ENCODE data around the gene CCDC126. TPM values are rescaled to one million over a fixed set of nuclear protein-coding genes. Genes with fewer than 3 reads are reported as not detected.

CCDC126 gene
- polyA plus RNA-seq, 3 donors, result 3.5 to 20.1 (median 17.4) TPM

DNA sequence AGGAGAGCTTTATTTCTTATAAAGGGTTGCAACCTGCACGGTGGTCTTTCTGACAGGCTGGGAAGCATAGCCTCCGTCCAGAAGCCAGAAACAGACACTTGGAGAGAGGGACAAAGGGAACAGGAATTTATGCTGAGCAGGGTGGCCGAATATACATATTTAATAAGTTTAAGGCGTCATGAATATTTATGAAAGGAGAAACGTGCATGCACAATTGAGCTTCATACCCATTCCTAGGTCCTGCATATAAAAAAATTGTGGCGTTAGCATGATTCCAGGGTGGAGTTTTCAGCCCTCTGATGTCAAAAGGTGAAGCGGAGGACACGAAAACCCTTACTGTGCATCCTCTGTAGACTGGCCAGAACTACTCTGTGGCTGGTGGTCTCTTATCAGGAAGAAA is 10.7 kb downstream of the CCDC126 start:
- TF ChIP-seq, protein P1, sequence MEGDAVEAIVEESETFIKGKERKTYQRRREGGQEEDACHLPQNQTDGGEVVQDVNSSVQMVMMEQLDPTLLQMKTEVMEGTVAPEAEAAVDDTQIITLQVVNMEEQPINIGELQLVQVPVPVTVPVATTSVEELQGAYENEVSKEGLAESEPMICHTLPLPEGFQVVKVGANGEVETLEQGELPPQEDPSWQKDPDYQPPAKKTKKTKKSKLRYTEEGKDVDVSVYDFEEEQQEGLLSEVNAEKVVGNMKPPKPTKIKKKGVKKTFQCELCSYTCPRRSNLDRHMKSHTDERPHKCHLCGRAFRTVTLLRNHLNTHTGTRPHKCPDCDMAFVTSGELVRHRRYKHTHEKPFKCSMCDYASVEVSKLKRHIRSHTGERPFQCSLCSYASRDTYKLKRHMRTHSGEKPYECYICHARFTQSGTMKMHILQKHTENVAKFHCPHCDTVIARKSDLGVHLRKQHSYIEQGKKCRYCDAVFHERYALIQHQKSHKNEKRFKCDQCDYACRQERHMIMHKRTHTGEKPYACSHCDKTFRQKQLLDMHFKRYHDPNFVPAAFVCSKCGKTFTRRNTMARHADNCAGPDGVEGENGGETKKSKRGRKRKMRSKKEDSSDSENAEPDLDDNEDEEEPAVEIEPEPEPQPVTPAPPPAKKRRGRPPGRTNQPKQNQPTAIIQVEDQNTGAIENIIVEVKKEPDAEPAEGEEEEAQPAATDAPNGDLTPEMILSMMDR (IDR thresholded peaks at IDR 0.05), result no peak
- no peak overlapping the region for H3K27ac ChIP-seq (ENCODE audit: low read depth in 1 of 2, low read length in 2 of 2)
- Mint-ChIP-seq H3K27ac (peak overlapping the region in 1 of 7 donors; percentile 43), H3K4me1 (peaks cover 12% of the 10 kb centered on the region), H3K9me3 (peaks cover 0 to 12% (median 8%) of the 10 kb centered on the region in 7 donors), H3K4me3 (no peak overlapping the region), H3K36me3 (peaks cover 34 to 35% of the 10 kb centered on the region in 2 donors), H3K27me3 (ENCODE audit: low read depth in 3 of 3) (peaks cover 0 to 2% (median 0%) of the 10 kb centered on the region in 3 donors)
- intact Hi-C loops (cut with micrococcal nuclease), result loop anchor here in 1 of 2 donors (10.0 kb wide), 1 partner anchor 77 kb away; the partner anchor contains the start of gene FAM221A
- peaks cover 0 to 6% of the 10 kb centered on the region in 2 donors for H3K4me1 ChIP-seq (ENCODE audit: control insufficient read depth in 1 of 2, insufficient read depth in 2 of 2, low read length in 2 of 2)
- WGBS (ENCODE audit: insufficient coverage), result 100% methylated on average over 5 of the region's 8 CpGs
- no peaks in the 10 kb centered on the region for H3K79me2 ChIP-seq (ENCODE audit: insufficient read depth, low read length)
- no peak overlapping the region for H3K4me3 ChIP-seq (replicated peaks in 1 of 3; ENCODE audit: low read depth in 2 of 3, low read length in 3 of 3)
- no peak overlapping the region for H3K4me2 ChIP-seq (replicated peaks; ENCODE audit: extremely low read depth, low read length, poor library complexity, severe bottlenecking)
- H2AFZ ChIP-seq (ENCODE audit: insufficient read depth, low read depth, low read length, poor library complexity, severe bottlenecking), result no peak overlapping the region
- peaks cover 9% of the 10 kb centered on the region for H4K20me1 ChIP-seq (ENCODE audit: insufficient read depth, low read length)
- no peak for DNase-seq
- no peak overlapping the region for H3K9ac ChIP-seq (ENCODE audit: insufficient read depth, low read length, poor library complexity, severe bottlenecking)
- H3K9me3 ChIP-seq (replicated peaks in 1 of 2; ENCODE audit: control insufficient read depth in 1 of 2, insufficient read depth in 1 of 2, low read length in 2 of 2), result peaks cover 0 to 9% of the 10 kb centered on the region in 2 donors
- H3K27me3 ChIP-seq (ENCODE audit: control insufficient read depth in 2 of 2, insufficient read depth in 2 of 2, low read length in 2 of 2), result no peaks in the 10 kb centered on the region
- peaks cover 15 to 19% of the 10 kb centered on the region in 2 donors for H3K36me3 ChIP-seq (replicated peaks in 1 of 2; ENCODE audit: control insufficient read depth in 1 of 2, insufficient read depth in 2 of 2, low read length in 2 of 2)

DNA sequence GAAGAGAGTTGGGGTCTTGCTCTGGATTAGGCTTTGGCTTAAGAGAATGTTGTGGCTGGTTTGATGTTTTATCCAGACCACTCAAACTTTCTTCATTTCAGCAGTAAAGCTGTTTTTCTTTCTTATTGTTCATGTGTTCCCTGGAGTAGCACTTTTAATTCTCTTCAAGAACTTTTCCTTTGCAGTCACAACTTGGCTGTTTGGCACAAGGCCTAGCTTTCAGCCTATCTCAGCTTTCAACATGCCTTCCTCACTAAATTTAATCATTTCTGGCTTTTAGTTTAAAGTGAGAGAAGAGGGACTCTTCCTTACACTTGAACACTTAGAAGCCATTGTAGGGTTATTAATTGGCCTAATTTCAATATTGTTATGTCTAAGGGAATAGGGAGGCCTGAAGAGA is 18.1 kb downstream of the CCDC126 start:
- Histone ChIP-seq H3K4me1 (ENCODE audit: control insufficient read depth in 1 of 2, insufficient read depth in 2 of 2, low read length in 2 of 2) (no peaks in the 10 kb centered on the region), H3K4me2 (replicated peaks; ENCODE audit: extremely low read depth, low read length, poor library complexity, severe bottlenecking) (no peak overlapping the region), H3K9ac (ENCODE audit: insufficient read depth, low read length, poor library complexity, severe bottlenecking) (no peak overlapping the region), H3K27ac (ENCODE audit: low read depth in 1 of 2, low read length in 2 of 2) (no peak overlapping the region), H3K9me3 (replicated peaks in 1 of 2; ENCODE audit: control insufficient read depth in 1 of 2, insufficient read depth in 1 of 2, low read length in 2 of 2) (peaks cover 32 to 35% of the 10 kb centered on the region in 2 donors), H3K79me2 (ENCODE audit: insufficient read depth, low read length) (no peaks in the 10 kb centered on the region), H3K4me3 (replicated peaks in 1 of 3; ENCODE audit: low read depth in 2 of 3, low read length in 3 of 3) (no peak overlapping the region), H2AFZ (ENCODE audit: insufficient read depth, low read depth, low read length, poor library complexity, severe bottlenecking) (no peak overlapping the region), H3K27me3 (ENCODE audit: control insufficient read depth in 2 of 2, insufficient read depth in 2 of 2, low read length in 2 of 2) (no peaks in the 10 kb centered on the region), H4K20me1 (ENCODE audit: insufficient read depth, low read length) (no peaks in the 10 kb centered on the region), H3K36me3 (replicated peaks in 1 of 2; ENCODE audit: control insufficient read depth in 1 of 2, insufficient read depth in 2 of 2, low read length in 2 of 2) (peaks cover 16 to 53% of the 10 kb centered on the region in 2 donors)
- no peaks in the 10 kb centered on the region for H3K4me1 Mint-ChIP-seq
- DNase-seq, result no peak
- peaks cover 29 to 50% (median 37%) of the 10 kb centered on the region in 7 donors for H3K9me3 Mint-ChIP-seq
- TF ChIP-seq, protein P1 (IDR thresholded peaks at IDR 0.05), result no peak
- H3K27me3 Mint-ChIP-seq (ENCODE audit: low read depth in 3 of 3), result peaks cover 0 to 4% (median 3%) of the 10 kb centered on the region in 3 donors
- no peak overlapping the region for H3K27ac Mint-ChIP-seq
- intact Hi-C loops (cut with micrococcal nuclease), result no loop called here
- H3K4me3 Mint-ChIP-seq, result no peak overlapping the region
- H3K36me3 Mint-ChIP-seq, result peaks cover 50 to 62% of the 10 kb centered on the region in 2 donors
